ENCODE data around the gene CNTNAP2.

GRCh38 chr7:147923841-147924240 is 1807.2 kb downstream of the CNTNAP2 start:
- TF ChIP-seq PKNOX1 (IDR thresholded peaks at IDR 0.05) (no peak), ARNT (IDR thresholded peaks at IDR 0.05) (no peak), FOXA1 (IDR thresholded peaks at IDR 0.05) (no peak), CTBP1 (IDR thresholded peaks at IDR 0.05; ENCODE audit: borderline replicate concordance) (no peak), SUZ12 (IDR thresholded peaks at IDR 0.05) (no peak), BHLHE40 (IDR thresholded peaks at IDR 0.05; ENCODE audit: borderline replicate concordance) (no peak), SP1 (IDR thresholded peaks at IDR 0.05) (no peak), FOXK2 (IDR thresholded peaks at IDR 0.05) (no peak), TARDBP (IDR thresholded peaks at IDR 0.05) (no peak), L3MBTL2 (conservative IDR thresholded peaks at IDR 0.05) (no peak), NFRKB (IDR thresholded peaks at IDR 0.05) (no peak)
